HG03378 (cell line): Measurements from ENCODE around the gene GNB1L.
"Not testable (repeated sequence)": the region's sequence is repeated elsewhere in the genome, so short reads cannot be mapped to it uniquely, and the experiment has no call there.

Experiments
- ATAC-seq: cut with Tn5 transposase; IDR thresholded peaks from one replicate; pipeline ENCODE4 v1.9.1; 2021; ENCODE audit warnings: mild to moderate bottlenecking, moderate library complexity; ENCODE audit not compliant: unreplicated experiment

The GNB1L gene

DNA sequence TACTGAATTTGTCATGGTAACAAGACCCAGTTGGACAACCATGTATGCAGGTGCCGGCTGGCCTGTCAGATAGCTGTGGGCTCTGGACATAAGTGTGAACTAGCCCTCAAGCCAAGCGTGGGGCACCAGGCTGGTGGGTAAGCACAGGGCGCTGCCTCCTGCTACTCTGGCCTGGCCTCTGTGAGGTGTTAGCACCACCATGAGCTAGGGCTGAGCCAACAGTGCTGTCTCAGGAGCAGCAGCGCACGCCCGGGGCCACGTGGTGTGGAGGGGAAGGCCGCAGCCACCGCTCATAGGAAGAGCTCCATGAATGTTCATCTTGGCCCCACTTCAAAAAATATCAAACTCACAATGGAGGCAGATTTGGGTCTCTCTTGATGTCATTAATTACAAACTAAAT is 35.3 kb upstream of the GNB1L start:
- ATAC-seq, result no peak

DNA sequence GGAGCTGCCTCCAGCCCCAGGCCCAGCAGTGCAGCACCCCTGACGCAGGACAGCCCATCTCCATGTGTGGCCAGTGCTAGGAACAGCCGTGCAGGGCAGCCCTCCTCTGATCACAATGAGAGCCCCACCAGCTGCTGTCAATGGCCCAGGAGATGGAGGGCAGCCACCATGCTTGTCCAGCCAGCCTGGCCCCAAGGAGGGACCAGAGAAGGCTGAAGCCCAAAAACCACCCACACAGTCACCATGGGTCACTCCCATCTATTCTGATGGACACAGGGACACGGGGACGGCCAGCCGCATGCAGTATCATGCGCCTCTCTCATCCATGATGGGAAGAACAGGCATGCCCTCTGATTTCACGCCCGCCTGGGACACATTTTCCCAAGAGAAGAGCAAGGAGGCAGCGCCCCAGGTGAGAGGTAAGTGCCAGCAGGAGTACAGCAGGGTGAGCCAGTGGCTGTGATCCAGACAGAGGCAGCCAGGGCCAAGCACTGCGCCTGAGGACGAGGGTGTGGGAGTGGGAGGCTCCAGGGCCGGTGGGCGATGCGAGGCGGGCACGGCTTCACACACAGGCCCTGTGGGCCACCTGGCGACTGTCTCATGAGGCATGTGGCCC is 33.6 kb upstream of the GNB1L start:
- no peak for ATAC-seq

- no peak for ATAC-seq
Observed at GRCh38 chr22:19887256-19887985, 32.7 kb upstream of the GNB1L start.

GRCh38 chr22:19886605-19887255 is 32.1 kb upstream of the GNB1L start:
- ATAC-seq, result no peak

- ATAC-seq, result no peak
Observed at GRCh38 chr22:19885841-19886592, 31.3 kb upstream of the GNB1L start.

DNA sequence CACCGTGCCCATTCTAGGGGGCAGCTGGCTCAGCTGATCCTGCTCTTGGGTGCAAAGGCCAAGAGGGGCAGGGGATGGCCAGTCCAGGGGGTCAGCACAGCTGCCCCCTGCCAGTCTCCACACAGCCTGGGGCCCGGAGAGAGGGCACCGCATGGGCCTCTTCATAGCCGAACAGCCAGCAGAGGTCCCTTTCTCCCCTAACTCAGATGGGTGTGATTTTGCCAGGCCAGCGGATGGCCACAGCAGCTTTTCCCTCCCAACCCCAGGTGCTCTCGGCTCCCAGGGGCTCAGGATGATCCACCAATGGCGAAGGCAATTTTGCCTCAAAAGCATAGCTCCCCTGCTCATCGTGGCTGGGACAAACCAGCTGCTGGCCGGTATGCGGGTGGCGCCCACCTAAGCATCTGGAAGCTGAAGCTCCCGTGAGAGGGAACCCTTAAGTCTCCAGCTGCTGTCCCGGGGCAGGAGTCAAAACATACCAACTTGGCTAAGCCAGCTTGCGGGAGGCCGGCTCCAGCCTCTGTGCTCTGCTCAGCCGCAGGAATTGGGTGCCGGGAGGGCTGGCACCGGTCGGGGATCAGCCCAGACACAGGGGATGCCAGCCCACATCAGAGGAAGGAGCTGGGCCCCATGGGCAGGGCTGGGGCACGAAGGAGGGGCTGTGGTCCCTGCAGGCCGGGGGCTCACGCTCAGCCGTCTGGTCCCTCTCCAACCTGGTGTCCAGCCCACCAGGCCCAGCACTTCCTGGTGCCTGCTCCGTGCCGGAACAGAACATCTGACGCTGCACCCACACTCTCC is 30.5 kb upstream of the GNB1L start:
- ATAC-seq, result no peak

GRCh38 chr22:19884161-19884953 is 29.7 kb upstream of the GNB1L start:
- no peak for ATAC-seq

DNA sequence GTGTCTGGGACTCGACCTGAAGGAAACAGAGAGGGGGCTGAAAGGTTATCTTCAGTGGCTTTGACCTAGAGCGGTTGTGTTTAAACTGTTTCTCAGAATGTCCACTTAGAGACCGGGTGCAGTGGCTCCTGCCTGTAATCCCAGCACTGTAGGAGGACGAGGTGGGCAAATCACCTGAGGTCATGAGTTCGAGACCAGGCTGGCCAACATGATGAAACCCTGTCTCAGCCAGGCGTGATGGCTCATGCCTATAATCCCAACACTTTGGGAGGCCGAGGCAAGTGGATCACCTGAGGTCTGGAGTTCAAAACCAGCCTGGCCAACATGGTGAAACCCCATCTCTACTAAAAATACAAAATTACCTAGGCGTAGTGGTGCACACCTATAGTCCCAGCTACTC is 28.8 kb upstream of the GNB1L start:
- not testable (repeated sequence) for ATAC-seq

DNA sequence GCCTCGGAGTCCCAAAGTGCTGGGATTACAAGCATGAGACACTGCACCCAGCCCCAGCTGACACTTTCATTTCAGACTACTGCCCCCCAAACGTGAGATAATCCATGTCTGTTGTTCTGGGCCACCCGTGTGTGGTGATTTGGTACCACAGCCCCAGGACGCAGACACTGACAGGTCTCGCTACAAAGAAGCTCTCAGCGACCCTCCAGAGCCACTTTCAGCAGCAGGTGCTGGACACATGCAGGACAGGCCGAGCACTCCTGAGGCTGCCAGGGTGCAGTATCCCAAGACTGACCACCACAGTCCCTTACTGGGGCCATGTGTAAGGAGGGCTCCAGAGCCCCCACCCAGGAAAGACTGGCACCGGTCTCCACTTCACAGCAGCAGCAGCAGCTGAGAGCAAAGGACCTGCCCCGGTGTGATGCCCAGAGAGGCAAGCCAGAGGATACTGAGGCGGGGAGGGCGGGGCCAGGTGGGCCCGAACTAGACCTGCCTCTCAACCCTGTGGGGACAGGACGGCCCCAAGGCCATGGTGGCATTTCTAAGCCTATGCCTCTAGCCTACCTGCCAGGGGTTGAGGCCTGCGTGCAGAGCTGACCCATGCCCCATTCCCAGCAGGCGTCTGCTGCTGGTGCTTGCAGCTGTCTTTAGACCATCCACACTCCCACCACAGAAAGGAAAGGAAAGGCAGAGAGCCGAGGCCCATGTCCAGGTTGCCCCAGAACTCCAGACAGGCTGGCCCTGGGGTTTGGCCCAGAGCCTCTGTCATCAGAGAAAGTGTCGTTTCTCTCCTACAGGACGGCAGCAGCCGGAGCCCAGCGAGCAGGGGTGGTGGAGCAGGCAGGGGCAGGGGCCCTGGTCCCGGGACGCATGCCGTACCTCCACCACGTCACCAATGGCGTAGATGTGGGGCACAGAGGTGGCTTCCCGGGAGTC is 28.0 kb upstream of the GNB1L start:
- no peak for ATAC-seq

GRCh38 chr22:19880786-19881569 is 26.3 kb upstream of the GNB1L start:
- no peak for ATAC-seq

DNA sequence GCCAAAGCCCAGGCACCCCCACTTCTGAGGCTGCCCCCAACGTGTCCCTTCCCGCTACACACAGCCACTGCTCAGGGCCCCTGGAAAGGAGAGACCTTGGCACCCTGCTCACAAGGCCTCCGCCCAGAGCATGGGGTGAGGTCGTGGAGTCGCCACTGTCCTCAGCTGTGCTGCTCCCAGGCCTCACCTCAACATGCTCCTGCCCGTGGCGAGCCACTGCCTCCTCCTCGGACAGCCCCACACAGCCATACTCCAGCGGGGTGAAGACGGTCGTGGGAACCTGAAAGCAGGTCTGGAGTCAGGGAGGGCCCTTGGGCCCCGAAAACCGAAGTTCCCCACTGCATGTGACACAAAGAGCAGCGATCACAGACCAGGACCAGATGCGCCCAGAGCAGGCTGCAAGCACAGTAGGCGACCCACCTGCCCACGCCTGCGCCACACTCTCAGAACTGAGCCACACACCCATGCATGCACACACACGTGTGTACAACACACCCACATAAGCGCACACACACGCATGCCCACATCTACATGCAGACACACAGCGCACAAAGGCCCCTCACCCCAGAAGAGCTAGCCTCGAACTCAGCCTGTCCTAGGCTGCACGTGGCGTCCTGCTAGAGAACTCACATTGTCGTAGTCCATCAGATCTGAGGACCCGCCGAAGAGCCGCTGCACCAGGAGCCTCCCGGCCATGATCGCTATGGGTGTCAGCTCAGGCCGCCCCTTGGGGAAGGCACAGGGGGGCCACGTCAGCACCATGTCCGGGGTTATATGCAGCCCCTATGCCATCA is 25.5 kb upstream of the GNB1L start:
- no peak for ATAC-seq

DNA sequence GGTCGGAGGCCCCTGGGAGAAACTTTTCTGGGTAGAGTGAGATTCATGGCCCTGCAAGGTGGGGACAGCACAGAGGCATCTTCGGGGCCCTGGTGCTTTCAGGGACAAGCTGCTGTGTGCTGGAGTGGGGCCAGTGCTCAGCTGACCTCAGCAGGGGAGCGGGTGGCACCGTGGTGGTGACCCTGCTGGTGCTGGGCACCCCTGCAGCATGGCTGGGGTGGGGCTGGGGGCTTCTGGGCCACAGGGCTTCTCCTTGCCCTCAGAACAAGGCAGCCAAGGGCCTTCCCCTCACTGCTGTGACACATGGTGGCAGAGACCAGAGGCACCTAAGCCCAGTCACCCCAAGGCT is 24.9 kb upstream of the GNB1L start:
- ATAC-seq, result no peak

DNA sequence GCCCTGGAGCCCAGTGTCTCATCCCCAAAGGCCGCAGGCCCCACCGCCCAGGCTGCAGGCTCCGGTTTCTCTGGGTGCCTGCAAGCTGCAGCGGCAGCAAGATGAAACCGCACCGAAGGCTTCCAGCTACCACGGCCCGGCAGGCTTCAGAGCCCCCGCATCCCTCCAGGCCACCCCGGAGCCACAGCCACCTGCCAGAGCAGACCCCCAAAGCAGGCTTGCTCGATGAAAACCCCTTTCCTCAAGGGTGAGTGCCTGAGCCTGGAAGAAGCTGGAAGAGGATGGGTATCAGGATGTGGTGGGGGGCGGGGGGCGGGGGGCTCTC is 24.5 kb upstream of the GNB1L start:
- ATAC-seq, result no peak

DNA sequence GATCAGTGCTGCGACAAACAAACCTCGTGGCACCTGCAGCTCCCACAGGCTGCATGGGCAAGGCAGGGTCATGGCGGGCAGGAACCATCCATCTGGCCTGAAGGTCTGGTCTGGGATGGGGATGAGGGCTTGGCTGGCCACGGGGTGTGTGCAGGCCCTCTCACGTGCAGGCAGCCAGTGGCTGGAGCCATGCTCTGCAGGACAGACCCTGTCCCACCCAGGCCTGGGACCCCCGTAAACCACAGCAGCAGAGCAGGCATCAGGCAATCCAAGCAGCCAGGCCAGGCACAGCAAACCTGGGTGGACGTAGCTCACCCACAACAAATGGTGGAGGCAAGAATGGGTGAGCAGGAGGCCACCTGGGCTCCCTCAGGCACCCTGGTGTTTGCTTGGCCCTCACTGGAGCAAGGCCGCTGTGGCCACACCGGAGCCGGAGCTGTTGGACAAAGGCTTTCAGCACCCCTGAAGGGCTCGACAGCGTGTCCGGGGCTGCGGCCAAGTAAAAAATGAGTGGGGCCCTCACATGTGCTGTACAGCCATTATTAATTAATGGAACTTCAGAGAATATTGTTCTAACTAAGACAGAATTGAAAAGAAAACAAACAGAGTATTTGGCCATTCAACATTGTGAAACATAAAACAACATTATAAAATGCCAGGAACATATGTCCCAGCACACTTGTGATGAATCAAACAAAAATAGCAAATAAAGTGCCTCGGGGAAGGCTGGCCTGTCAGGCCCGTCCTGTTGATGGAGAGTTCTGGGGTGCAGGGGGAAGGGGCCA is 24.0 kb upstream of the GNB1L start:
- ATAC-seq, result no peak

GRCh38 chr22:19877626-19878339 is 23.1 kb upstream of the GNB1L start:
- no peak for ATAC-seq

GRCh38 chr22:19876941-19877625 is 22.4 kb upstream of the GNB1L start:
- ATAC-seq, result no peak
